ENCODE data around the gene CAPN5.

CAPN5 gene

GRCh38 chr11:77035580-77035979, 31.2 kb upstream of the CAPN5 start:
- Histone ChIP-seq H2AFZ (ENCODE audit: low read depth, low read length) (no peak overlapping the region), H3K9me3 (ENCODE audit: insufficient read depth, low read length) (no peaks in the 10 kb centered on the region), H3K36me3 (replicated peaks; ENCODE audit: low read depth, low read length) (no peaks in the 10 kb centered on the region), H3K4me2 (ENCODE audit: low read length) (no peak overlapping the region), H3K79me2 (ENCODE audit: low read length) (no peaks in the 10 kb centered on the region), H3K27ac (ENCODE audit: low read length) (no peak overlapping the region), H4K20me1 (ENCODE audit: insufficient read depth, low read length) (no peaks in the 10 kb centered on the region), H3K9ac (ENCODE audit: low read length) (no peak overlapping the region), H3K4me3 (ENCODE audit: low read length) (no peak overlapping the region), H3K4me1 (ENCODE audit: low read length) (peaks cover 28% of the 10 kb centered on the region), H3K27me3 (ENCODE audit: low read depth, low read length) (peaks cover 26% of the 10 kb centered on the region)
- TF ChIP-seq EZH2phosphoT487 (IDR thresholded peaks at IDR 0.05; ENCODE audit: low read depth), result no peak
- TF ChIP-seq, protein P1, sequence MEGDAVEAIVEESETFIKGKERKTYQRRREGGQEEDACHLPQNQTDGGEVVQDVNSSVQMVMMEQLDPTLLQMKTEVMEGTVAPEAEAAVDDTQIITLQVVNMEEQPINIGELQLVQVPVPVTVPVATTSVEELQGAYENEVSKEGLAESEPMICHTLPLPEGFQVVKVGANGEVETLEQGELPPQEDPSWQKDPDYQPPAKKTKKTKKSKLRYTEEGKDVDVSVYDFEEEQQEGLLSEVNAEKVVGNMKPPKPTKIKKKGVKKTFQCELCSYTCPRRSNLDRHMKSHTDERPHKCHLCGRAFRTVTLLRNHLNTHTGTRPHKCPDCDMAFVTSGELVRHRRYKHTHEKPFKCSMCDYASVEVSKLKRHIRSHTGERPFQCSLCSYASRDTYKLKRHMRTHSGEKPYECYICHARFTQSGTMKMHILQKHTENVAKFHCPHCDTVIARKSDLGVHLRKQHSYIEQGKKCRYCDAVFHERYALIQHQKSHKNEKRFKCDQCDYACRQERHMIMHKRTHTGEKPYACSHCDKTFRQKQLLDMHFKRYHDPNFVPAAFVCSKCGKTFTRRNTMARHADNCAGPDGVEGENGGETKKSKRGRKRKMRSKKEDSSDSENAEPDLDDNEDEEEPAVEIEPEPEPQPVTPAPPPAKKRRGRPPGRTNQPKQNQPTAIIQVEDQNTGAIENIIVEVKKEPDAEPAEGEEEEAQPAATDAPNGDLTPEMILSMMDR (IDR thresholded peaks at IDR 0.05; ENCODE audit: low read depth, low read length), result no peak

- no peak overlapping the region for H3K4me3 ChIP-seq (ENCODE audit: low read length)
- H3K4me2 ChIP-seq (ENCODE audit: low read length), result no peak overlapping the region
- H3K9me3 ChIP-seq (ENCODE audit: insufficient read depth, low read length), result no peaks in the 10 kb centered on the region
- no peak overlapping the region for H3K27ac ChIP-seq (ENCODE audit: low read length)
- H2AFZ ChIP-seq (ENCODE audit: low read depth, low read length), result no peak overlapping the region
- no peak for TF ChIP-seq EZH2phosphoT487 (IDR thresholded peaks at IDR 0.05; ENCODE audit: low read depth)
- TF ChIP-seq, protein P1 (IDR thresholded peaks at IDR 0.05; ENCODE audit: low read depth, low read length), result no peak
- H3K9ac ChIP-seq (ENCODE audit: low read length), result no peak overlapping the region
- peaks cover 19% of the 10 kb centered on the region for H3K27me3 ChIP-seq (ENCODE audit: low read depth, low read length)
- no peaks in the 10 kb centered on the region for H3K79me2 ChIP-seq (ENCODE audit: low read length)
- H3K36me3 ChIP-seq (replicated peaks; ENCODE audit: low read depth, low read length), result no peaks in the 10 kb centered on the region
- H4K20me1 ChIP-seq (ENCODE audit: insufficient read depth, low read length), result no peaks in the 10 kb centered on the region
- peaks cover 28% of the 10 kb centered on the region for H3K4me1 ChIP-seq (ENCODE audit: low read length)
Observed at GRCh38 chr11:77036398-77036797, 30.4 kb upstream of the CAPN5 start.

GRCh38 chr11:77037057-77037456, 29.7 kb upstream of the CAPN5 start:
- no peak overlapping the region for H3K9ac ChIP-seq (ENCODE audit: low read length)
- no peak overlapping the region for H3K4me3 ChIP-seq (ENCODE audit: low read length)
- H3K4me1 ChIP-seq (ENCODE audit: low read length), result peaks cover 28% of the 10 kb centered on the region
- no peaks in the 10 kb centered on the region for H4K20me1 ChIP-seq (ENCODE audit: insufficient read depth, low read length)
- no peak overlapping the region for H3K4me2 ChIP-seq (ENCODE audit: low read length)
- H3K27ac ChIP-seq (ENCODE audit: low read length), result no peak overlapping the region
- H3K36me3 ChIP-seq (replicated peaks; ENCODE audit: low read depth, low read length), result no peaks in the 10 kb centered on the region
- H3K79me2 ChIP-seq (ENCODE audit: low read length), result no peaks in the 10 kb centered on the region
- no peaks in the 10 kb centered on the region for H3K9me3 ChIP-seq (ENCODE audit: insufficient read depth, low read length)
- no peak for TF ChIP-seq EZH2phosphoT487 (IDR thresholded peaks at IDR 0.05; ENCODE audit: low read depth)
- TF ChIP-seq, protein P1 (IDR thresholded peaks at IDR 0.05; ENCODE audit: low read depth, low read length), result no peak
- no peak overlapping the region for H2AFZ ChIP-seq (ENCODE audit: low read depth, low read length)
- peaks cover 19% of the 10 kb centered on the region for H3K27me3 ChIP-seq (ENCODE audit: low read depth, low read length)

DNA sequence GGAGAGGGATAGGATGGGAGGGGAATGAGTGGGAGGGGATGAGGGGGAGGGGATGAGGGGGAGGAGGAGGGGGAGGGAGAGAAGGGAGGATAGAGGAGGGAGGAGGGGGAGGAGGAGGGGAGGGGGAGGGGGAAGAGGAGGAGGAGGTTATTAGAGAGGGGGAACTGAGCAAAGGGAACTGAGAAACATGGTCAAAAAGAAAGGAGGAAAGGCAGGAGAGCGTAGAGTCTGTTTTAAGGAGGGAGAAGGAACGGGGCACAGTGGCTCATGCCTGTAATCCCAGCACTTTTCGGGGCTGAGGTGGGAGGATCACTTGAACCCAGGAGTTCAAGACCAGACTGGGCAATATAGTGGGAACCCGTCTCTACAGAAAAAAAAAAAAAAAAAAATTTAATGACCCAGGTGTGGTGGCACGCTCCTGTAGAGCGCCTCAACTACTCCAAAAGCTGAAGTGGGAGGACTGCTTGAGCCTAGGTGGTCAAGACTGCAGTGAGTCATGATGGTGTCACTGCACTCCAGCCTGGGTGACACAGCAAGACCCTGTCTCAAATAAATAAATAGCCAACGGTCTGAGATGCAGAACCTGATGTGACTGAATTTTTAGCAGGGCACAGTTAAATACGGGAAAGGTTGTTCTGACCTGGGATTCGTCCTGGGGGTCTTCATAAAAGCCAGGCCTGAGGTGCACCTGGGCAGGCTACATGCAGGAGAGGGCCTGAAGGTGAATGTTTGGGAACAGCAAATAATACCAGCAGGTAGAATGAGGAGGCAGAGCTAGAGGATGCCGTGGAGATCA, 28.5 kb upstream of the CAPN5 start:
- Histone ChIP-seq H3K9ac (ENCODE audit: low read length) (peak overlapping the region; percentile 43; the same call in 1 of the 2 replicates), H3K4me1 (ENCODE audit: low read length) (peaks cover 28% of the 10 kb centered on the region), H3K27ac (ENCODE audit: low read length) (peak overlapping the region; percentile 52), H3K79me2 (ENCODE audit: low read length) (no peaks in the 10 kb centered on the region), H3K36me3 (replicated peaks; ENCODE audit: low read depth, low read length) (no peaks in the 10 kb centered on the region), H2AFZ (ENCODE audit: low read depth, low read length) (no peak overlapping the region), H3K4me2 (ENCODE audit: low read length) (peak overlapping the region; percentile 93), H3K4me3 (ENCODE audit: low read length) (peak overlapping the region; percentile 72), H4K20me1 (ENCODE audit: insufficient read depth, low read length) (no peaks in the 10 kb centered on the region), H3K27me3 (ENCODE audit: low read depth, low read length) (peaks cover 19% of the 10 kb centered on the region), H3K9me3 (ENCODE audit: insufficient read depth, low read length) (no peaks in the 10 kb centered on the region)
- TF ChIP-seq, protein P1 (IDR thresholded peaks at IDR 0.05; ENCODE audit: low read depth, low read length), result no peak
- no peak for TF ChIP-seq EZH2phosphoT487 (IDR thresholded peaks at IDR 0.05; ENCODE audit: low read depth)

All from OCI-LY3 (cell line).